Upper lobe of left lung (tissue), 6 donors: Measurements from ENCODE around the gene EFCC1. TPM values are rescaled to one million over a fixed set of nuclear protein-coding genes. Genes with fewer than 3 reads are reported as not detected.

ENCODE experiments used
- ATAC-seq, 2 donors: fragments of 200-7000 bp; cut with Tn5 transposase; one replicate each; pipeline ENCODE4 v1.9.1; 2022; ENCODE audit warnings: mild to moderate bottlenecking in 2 of 2, moderate library complexity in 2 of 2; ENCODE audit not compliant: low FRiP score in 2 of 2
- DNase-seq, 2 donors: peaks; one replicate each; pipeline ENCODE4 v3.0.0-alpha.2; 2019 to 2020
- H3K27ac ChIP-seq, 4 donors: fragments of 200-600 bp; sonication (generic); one replicate each; pipeline ENCODE4 v1.5.1; 2016 to 2019
- H3K27me3 ChIP-seq, 4 donors: fragments of 200-600 bp; sonication (generic); one replicate each; pipeline ENCODE4 v1.5.1; 2017 to 2019
- H3K36me3 ChIP-seq, 4 donors: fragments of 200-600 bp; sonication (generic); one replicate each; pipeline ENCODE4 v1.5.1; 2016 to 2019
- H3K4me1 ChIP-seq, 4 donors: fragments of 200-600 bp; sonication (generic); one replicate each; pipeline ENCODE4 v1.5.1; 2018 to 2019
- H3K4me3 ChIP-seq, 4 donors: fragments of 200-600 bp; sonication (generic); one replicate each; pipeline ENCODE4 v1.5.1; 2017 to 2019; ENCODE audit warnings: mild to moderate bottlenecking in 2 of 4, moderate library complexity in 1 of 4
- H3K9me3 ChIP-seq, 4 donors: fragments of 200-600 bp; sonication (generic); one replicate each; pipeline ENCODE4 v1.5.1; 2018 to 2019
- CTCF ChIP-seq, 6 experiments: fragments of 450-650 bp in 4 of 6; fragments of 200-600 bp in 2 of 6; sonication (generic) in 2 of 6; IDR thresholded peaks; one replicate each; pipeline ENCODE4 v1.5.1; 2016 to 2019; ENCODE audit warnings: antibody characterized with exemption in 6 of 6
- EP300 ChIP-seq, 4 donors: sonication (generic); formaldehyde crosslinking; IDR thresholded peaks; one replicate each; pipeline ENCODE4 v1.5.1; 2017; ENCODE audit warnings: antibody characterized with exemption in 4 of 4, control low read depth in 2 of 4
- POLR2A ChIP-seq, 4 donors: fragments of 450-650 bp; IDR thresholded peaks; one replicate each; pipeline ENCODE4 v1.5.1; 2016 to 2017; ENCODE audit warnings: antibody characterized with exemption in 4 of 4, mild to moderate bottlenecking in 2 of 4
- POLR2AphosphoS5 ChIP-seq, 2 donors: sonication (generic); formaldehyde crosslinking; IDR thresholded peaks; one replicate each; pipeline ENCODE4 v1.5.1; 2017; ENCODE audit warnings: antibody characterized with exemption in 2 of 2
- WGBS, 2 donors: methylation state at CpG; one replicate each; pipeline ENCODE4 v1.1.5; 2017 to 2018; 5-methylcytosine and 5-hydroxymethylcytosine counted together
- total RNA-seq, 6 donors: library from RNA; depleted of rRNA in 4 of 6; stranded (reverse); fragments of >200 nt in 4 of 6; gene quantifications; one replicate each; pipeline versions ENCODE4 v1.1.0 to v1.2.1, GENCODE V29; 2016 to 2021
- donor health status: DM: no; HTN: no; CAD: no; lungs with moderate emphysema.
- donor health status: DM: no; HTN: yes; CAD: no; lungs with severe emphysema.

The EFCC1 gene
- total RNA-seq, 6 donors from 2014 or later = 3.1 to 20.6 (median 11.4) TPM

DNA sequence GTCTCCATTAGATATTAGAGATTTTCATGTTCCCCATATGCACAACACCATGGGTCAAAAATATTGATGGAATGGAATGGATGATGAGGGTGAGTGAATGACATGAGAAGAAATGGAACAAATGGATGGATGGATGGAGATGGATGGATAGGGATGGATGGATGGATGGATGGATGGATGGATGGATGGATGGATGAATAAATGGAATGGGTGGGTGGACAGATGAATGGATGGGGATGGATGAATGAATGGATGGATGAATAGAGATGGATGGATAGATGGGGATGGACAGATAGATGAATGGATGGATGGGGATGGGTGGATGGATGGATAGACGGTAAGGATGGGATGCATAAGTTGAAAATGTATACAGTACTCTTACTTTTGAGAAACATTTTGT is 25.8 kb upstream of the EFCC1 start:
- 92 to 98% methylated on average over 1 of the region's 1 CpG for whole genome bisulfite sequencing, 2 donors

DNA sequence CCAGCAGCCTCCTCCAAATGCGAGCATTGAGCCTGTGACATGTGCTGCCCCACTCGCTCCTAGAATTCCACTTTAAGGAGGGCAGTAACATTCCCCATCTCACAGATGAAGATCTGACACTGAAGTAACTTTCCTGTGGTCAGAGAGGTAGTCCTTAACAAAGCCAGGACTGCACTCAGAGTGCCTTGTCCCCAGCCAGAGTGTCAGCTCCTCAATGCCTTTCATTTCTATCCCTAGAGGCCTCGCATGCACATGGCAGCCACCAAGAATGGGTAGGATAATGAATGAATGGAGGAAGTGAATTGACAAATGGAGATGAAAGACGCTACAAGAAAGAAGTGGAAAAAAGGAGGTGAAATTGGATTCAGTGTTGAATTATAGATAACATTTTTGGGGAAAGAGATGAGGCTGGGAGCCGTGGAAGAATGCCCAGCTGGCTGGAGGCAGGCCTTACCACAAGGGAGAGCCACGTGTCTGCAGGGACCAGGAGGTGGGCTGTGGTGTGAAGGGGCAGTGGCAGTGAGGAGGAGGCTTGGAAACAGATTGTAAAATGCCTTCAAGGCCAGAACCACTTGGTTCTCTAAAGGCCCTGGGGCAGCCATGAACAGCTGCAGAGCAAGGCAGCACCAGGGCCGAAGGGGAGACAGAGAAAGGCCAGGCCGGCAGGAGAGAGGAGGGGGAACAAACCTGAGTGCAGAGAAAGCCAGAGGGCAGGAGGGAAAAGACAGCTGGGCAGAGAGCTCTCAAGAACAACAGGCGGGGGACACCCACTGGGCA is 17.6 kb upstream of the EFCC1 start:
- no peaks in the 10 kb centered on the region for H3K4me1 ChIP-seq
- no peak overlapping the region for H3K4me3 ChIP-seq
- DNase-seq (no peak), ATAC-seq (no peak)
- H3K36me3 ChIP-seq = no peaks in the 10 kb centered on the region
- no peaks in the 10 kb centered on the region for H3K9me3 ChIP-seq
- no peak for TF ChIP-seq POLR2A (IDR thresholded peaks at IDR 0.05)
- TF ChIP-seq EP300 (IDR thresholded peaks at IDR 0.05) = no peak
- TF ChIP-seq POLR2AphosphoS5 (IDR thresholded peaks at IDR 0.05) = no peak
- TF ChIP-seq CTCF (IDR thresholded peaks at IDR 0.05) = no peak
- WGBS, 2 donors = 88 to 91% methylated on average over 7 to 9 of the region's 9 CpGs
- H3K27me3 ChIP-seq = no peaks in the 10 kb centered on the region
- H3K27ac ChIP-seq = no peak overlapping the region

More for the DNA sequence above, 25.8 kb upstream of the EFCC1 start:
- H3K27me3 ChIP-seq = no peaks in the 10 kb centered on the region
- no peaks in the 10 kb centered on the region for H3K36me3 ChIP-seq
- no peak overlapping the region for H3K4me3 ChIP-seq
- H3K9me3 ChIP-seq = no peaks in the 10 kb centered on the region
- peaks cover 8 to 14% (median 11%) of the 10 kb centered on the region in 4 donors for H3K4me1 ChIP-seq
- no peak overlapping the region for H3K27ac ChIP-seq
- DNase-seq = no peak
- TF ChIP-seq POLR2AphosphoS5 (IDR thresholded peaks at IDR 0.05) = no peak
- TF ChIP-seq EP300 (IDR thresholded peaks at IDR 0.05) = no peak
- no peak for TF ChIP-seq POLR2A (IDR thresholded peaks at IDR 0.05)
- no peak for TF ChIP-seq CTCF (IDR thresholded peaks at IDR 0.05)
- ATAC-seq = no peak

DNA sequence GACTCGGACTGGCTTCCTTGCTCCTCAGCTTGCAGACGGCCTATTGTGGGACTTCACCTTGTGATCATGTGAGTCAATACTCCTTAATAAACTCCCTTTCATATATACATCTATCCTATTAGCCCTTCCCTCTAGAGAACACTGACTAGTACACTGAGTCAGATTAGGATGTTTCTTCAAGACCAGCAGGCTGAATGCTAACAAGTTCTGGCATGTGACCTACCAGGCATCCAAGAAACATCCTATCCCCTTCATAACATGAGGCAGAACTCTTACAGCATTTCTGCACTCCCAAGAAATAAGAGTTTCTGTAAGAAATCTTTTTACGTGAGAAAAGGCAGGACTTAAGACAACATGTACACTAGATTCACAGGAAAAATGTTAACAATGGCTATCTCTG is 16.5 kb upstream of the EFCC1 start:
- H3K36me3 ChIP-seq = no peaks in the 10 kb centered on the region
- H3K4me1 ChIP-seq = no peaks in the 10 kb centered on the region
- no peak for TF ChIP-seq CTCF (IDR thresholded peaks at IDR 0.05)
- no peak for TF ChIP-seq POLR2AphosphoS5 (IDR thresholded peaks at IDR 0.05)
- TF ChIP-seq POLR2A (IDR thresholded peaks at IDR 0.05) = no peak
- TF ChIP-seq EP300 (IDR thresholded peaks at IDR 0.05) = no peak
- no peak for DNase-seq
- ATAC-seq = no peak
- no peak overlapping the region for H3K4me3 ChIP-seq
- 96 to 98% methylated on average over 3 of the region's 3 CpGs for WGBS, 2 donors
- no peaks in the 10 kb centered on the region for H3K9me3 ChIP-seq
- H3K27ac ChIP-seq = no peak overlapping the region
- H3K27me3 ChIP-seq = no peaks in the 10 kb centered on the region

DNA sequence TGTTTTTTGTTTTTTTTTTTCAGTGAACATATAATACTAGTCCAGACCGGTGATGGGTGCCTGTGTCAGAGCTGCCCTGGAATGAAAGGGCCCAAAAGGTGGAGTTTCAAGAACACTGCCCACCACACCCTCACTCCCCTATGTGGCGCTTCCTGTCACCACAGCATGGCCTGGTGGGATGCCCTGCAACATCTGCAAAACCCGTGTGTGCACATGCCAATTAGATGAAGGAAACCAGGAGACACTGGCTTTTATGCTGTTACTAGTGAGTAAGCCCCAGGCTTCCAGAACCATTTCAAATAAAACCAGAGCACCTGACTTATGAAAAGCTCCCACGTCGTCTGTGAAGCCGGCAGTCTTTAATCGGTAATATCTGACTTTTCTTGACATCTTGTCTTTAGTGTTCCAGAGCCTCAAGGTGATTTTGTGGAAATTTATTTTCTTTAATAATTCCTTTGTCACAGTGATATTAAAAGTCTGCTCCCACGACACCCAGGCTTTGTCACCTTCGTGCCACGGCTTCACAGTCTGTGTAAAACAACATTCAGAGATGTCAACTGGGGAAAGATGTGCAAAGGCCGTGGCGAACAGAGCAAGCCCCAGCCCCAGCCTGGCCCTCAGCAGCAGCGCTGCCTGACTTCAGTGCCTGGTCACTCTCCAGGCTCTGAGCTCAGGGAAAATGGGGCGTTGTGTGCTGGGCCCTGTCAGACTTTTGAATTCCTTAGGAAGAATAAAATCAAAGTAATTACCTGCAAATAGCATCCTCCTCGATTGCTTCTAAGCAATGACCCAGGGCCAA is 13.6 kb upstream of the EFCC1 start:
- DNase-seq = no peak
- no peak for TF ChIP-seq POLR2A (IDR thresholded peaks at IDR 0.05)
- TF ChIP-seq CTCF (IDR thresholded peaks at IDR 0.05) = no peak
- no peak for TF ChIP-seq EP300 (IDR thresholded peaks at IDR 0.05)
- no peak for TF ChIP-seq POLR2AphosphoS5 (IDR thresholded peaks at IDR 0.05)
- H3K9me3 ChIP-seq = no peaks in the 10 kb centered on the region
- H3K4me1 ChIP-seq = no peaks in the 10 kb centered on the region
- H3K27me3 ChIP-seq = no peaks in the 10 kb centered on the region
- no peaks in the 10 kb centered on the region for H3K36me3 ChIP-seq
- H3K4me3 ChIP-seq = no peak overlapping the region
- WGBS, 2 donors = 88 to 90% methylated on average over 13 to 15 of the region's 15 CpGs
- H3K27ac ChIP-seq = no peak overlapping the region
- no peak for ATAC-seq
